T follicular helper cell (primary cell): Measurements from ENCODE around the gene TLE1.
"Not testable (repeated sequence)": the region's sequence is repeated elsewhere in the genome, so short reads cannot be mapped to it uniquely, and the experiment has no call there.

Experiments used
- DNase-seq: peaks from one replicate; pipeline ENCODE4 v3.0.0-alpha.2; 2020; ENCODE audit warnings: low read depth
- total RNA-seq, 2 experiments: gene quantifications; one replicate each; lab custom pipeline; 2026; lab: John Stamatoyannopoulos, UW

The TLE1 gene
- total RNA-seq: 0.78 to 1.7 reads per million in 2 experiments

DNA sequence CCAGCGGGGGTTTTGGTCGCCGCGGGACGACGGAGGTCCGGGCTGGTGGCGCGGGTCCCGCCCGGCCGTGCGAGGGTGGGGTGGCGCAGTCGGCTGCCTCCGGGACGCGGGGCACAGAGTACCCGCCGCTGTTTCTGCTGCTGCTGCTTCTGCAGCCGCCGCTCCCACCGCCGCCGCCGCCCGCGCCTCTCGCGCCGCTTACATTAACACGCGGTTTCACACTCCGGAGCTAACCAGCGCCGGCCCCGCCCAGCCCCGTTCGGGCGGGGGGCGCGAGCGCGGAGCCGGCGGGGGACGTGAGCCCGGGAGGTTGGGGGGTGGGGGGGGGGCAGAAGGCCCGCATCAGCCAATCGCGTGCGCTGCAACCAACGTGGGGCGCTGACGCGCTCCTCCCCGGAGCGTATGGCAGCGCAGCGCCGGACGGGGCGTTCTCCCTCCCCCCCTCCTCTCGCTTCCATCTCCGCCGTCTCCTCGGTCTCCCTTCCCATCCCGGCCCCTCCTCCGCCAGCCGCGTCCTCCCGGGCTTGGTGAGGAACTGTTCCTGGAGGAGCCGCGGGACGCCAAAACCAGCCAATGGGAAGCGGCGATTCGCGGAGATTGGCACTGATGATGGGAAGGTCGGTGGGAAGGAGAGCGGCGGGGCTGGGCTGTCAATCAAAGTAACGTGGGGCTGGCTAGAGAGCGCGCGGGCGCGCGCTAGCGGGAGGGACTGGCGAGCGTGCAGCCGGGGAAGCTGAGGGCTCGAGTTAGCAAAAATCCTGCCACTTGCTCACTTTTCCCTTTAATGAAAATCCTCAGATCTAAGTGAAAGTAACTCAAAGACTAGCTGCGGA is at the start of gene TLE1:
TSS of gene TLE1 (minus strand) at position 205 of the 833 bp plus-strand sequence. CDS start 1,307 bp downstream, outside the sequence.
- DNase-seq: peak; percentile 46

DNA sequence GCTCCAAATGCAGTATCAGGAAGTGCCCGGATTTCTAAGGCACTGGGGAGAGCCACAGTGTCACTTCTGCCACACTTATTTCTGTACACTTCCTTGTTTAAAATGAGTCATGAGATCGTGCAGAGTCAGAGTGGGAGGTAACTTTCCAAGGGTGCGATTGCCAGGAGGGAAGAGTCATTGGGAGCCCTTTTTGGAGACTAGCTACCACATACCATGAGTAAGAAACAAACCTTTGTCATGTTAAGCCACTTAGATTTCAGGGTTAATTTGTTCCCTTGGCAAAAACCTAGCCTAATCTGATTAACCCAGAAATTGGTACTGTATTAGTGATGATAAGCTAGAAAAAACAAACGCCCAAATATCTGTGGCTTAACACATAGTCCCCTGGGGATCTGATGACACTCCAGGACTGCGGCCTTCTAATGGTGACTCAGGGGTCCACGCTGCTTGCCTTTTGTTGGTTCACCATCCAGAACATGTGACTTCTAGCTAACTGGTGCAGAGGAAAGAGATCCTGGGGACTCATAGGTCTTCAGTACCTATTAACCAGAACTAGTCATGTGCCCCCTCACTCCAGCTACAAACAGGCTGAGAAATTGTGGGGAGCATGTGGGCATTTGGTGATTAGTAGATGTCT is 48.6 kb upstream of the TLE1 start:
- no peak for DNase-seq

DNA sequence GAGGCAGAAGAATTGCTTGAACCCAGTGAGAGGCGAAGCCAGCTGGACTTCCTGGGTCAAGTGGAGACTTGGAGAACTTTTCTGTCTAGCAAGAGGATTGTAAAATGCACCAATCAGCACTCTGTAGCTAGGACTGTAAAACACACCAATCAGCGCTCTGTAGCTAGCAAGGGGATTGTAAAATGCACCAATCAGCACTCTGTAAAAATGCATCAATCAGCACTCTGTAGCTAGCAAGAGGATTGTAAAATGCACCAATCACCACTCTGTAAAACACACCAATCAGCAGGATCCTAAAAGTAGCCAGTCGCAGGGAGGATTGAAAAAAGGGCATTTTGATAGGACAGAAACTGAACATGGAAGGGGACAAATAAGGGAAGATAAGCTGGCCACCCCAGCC is 41.2 kb upstream of the TLE1 start:
- DNase-seq: not testable (repeated sequence)

DNA sequence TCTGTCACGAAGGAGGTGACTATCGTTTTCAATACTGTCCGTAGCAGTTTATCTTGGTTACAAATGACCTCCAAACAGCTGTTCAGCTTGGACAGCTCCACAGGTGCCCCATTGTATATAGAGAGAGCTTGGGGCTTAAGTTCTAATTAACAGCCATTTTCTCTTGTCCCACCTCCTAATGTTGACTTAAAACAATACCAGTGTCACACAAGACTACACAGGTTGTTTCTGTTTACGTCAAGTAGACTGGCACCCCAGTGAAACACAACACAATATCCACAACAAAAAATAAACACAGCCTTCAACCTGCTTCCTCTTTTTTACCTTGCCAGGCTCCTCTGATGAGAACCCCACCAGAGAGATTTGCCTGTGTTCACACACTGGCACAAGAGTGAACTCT is 39.8 kb upstream of the TLE1 start:
- no peak for DNase-seq

DNA sequence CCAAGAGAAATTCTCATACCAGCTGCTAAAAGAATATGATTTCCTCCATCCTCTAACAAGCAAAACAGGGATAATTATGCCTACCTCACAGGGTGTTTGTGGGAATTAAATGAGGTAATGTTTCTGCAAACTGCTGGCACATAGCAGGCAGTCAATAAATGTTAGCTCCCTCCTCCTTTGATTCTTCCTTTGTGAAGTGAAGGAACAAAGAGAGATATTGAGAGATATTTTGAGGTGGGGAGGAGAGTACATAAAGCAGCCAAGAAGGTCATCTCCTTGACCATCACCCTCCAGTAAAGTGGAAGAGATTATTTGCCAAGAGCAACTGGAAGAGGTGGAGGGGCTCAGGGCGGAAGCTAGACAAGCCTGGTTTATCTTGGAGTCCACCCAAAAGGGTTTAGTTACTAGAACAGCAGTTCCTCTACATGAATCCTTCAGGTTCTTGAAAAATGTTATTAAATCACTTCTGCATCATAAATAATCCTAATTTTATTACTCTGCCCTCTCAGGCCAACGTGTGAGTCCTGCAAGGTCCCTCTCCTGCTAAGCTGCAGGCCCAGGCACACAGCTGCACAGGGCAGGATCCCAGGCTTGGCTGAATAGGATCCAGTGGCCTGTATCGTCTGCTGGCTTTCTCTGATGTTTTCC is 35.0 kb upstream of the TLE1 start:
- no peak for DNase-seq

DNA sequence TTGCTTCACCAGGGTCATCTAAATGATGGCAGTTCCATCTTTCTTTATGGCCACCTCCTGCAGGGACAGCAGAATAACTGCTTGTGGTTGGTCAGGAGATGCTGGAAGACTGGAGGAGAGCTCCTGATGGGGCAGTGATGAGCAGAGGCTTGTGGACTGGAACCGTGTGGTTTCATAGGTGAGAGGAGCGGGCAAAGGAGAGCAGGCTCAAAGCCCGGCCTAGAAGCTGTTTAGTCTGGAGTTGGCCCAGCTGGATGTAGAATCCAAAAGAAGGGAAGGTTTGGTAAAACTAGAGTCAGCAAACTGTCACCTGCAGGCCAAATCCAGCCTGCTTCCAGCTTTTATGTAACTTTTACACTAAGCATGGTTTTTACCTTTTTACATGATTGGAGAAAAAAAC is 32.9 kb upstream of the TLE1 start:
- DNase-seq: no peak

DNA sequence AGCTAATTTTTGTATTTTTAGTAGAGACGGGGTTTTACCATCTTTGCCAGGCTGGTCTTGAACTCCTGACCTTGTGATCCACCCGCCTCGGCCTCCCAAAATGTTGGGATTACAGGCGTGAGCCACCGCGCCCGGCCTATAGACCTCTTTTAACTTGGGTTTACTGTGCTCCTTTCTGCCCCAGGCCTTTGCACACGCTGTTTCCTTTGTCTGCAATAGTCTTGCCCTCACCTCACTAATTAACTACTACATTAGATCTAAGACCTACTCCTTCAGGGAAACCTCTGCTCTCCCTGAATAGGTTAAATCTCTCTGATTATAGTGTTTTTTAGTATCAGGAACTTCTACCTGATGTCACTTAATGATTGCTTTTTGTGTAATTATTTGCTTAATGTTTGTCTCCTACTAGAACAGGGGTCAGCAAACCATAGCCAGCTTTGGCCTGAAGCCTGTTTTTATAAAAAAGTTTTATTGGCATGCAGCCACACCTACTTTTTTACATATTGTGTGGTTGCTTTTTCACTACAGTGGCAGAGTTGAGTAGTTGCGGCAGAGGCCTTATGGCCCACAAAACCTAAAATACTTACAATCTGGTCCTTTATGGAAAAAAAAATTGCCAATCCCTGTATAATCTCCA is 31.2 kb upstream of the TLE1 start:
- no peak for DNase-seq

DNA sequence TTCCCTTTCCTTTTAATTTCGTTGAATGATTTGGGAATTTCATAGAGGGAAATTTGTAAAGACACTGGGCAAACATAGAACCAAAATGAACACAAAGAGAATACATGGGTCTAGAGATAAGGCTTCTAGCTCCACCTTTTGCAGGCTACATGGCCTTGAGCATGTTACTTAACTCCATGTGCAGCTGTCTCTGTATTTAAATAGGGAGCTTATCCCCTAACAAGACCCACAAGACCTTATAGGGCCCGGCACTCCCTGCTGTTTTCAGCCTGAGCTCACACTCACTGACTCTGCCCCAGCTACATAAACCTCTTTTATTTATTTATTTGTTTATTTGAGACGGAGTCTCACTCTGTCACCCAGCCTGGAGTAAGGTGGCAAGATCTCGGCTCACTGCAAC is 30.6 kb upstream of the TLE1 start:
- DNase-seq: no peak

DNA sequence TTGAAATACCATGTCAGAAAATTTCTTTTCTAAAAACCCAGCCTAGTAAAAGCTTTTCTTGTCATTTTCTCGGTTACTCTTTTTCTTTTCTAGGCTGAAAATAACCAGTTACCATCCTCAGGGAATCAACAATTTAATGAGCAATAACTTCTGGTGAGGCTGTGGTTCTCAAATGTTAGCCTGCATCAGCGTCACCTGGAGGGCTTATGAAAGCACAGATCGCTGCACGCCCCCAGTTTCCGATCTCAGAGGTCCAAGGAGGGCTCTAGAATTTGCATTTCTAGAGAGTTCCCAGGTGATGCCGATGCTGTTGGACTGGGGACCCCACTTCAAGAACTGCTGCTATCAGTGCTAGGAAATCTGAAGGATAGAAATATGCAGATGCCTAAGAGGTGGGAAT is 28.9 kb upstream of the TLE1 start:
- no peak for DNase-seq

DNA sequence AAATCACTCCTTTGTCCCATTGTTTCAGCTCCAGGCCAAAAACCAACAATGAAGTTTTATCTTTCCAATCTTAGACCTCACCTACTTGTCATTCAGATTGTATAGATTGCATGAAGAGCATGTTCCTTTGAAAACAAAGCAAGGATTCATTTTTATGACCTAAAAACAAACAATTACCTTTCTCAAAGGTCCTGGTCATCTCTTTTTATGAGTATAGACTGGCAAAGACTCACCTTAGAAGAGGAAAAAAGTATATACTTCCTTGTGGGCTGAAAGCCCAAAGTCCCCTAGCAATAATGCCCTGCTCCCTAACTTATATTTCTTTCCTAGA is 28.4 kb upstream of the TLE1 start:
- DNase-seq: no peak

DNA sequence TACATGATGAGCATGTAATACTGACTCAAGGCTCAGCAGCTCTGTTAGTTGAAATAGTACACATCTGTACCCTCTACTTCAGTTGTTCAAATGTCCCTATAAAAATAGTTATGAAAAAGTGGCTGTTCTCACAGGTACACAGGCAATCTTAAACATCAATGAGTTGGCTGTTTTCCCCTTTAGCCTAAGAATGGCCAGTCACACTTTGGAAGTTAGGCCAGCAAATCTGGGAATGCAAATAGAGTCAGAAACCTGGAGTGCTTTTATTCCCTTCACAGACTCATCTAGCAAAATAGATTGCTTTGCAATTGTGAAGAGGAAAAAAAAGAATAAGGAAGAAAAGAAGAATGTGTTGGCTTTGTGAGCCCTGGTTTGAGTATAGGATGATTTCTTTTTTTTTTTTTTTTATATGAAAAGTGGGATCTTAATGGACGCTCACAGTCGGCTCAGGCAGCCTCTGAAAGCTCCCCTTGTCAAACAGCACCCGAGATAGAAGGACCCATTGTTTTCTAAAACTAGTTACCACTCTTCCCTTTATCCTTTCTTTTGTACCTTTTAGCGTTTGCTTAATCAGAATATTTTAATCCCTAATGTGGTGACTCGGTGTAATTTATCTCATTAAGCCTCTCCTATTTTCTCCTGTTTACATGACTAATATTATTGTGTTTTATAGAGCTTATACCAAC is 27.9 kb upstream of the TLE1 start:
- no peak for DNase-seq

DNA sequence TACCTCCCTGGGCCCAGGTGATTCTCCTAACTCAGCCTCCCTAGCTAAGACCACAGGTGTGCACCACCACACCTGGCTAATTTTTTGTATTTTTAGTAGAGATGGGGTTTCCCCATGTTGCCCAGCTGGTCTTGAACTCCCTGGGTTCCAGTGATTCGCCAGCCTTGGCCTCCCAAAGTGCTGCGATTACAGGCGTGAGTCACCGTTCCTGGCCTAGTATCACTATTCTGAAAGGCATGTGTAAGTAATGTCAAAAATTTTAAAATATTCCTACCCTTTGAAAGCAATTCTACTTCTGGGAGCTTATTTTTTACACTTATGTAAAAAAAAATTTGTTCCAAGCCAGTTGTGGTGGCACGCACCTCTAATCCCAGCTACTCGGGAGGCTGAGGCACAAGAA is 27.1 kb upstream of the TLE1 start:
- DNase-seq: no peak

DNA sequence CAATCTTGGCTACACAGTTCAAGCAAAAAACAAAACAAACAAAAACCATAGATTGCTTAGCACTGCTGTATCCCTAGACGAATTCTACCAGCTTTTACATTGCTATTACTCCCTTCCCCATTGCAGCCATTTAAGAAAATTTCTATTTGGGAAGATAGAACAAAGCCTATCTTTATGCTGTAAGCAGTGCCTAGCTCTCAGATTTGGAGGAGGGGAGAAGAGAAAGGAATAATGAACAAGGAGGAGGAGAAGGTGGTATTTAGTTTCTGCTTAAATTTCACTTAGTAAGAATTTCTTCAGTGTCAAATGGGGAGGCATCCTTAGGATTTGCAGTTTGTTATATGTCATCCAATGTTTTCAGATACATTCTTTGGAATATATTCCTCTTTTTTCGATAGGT is 16.2 kb upstream of the TLE1 start:
- no peak for DNase-seq

DNA sequence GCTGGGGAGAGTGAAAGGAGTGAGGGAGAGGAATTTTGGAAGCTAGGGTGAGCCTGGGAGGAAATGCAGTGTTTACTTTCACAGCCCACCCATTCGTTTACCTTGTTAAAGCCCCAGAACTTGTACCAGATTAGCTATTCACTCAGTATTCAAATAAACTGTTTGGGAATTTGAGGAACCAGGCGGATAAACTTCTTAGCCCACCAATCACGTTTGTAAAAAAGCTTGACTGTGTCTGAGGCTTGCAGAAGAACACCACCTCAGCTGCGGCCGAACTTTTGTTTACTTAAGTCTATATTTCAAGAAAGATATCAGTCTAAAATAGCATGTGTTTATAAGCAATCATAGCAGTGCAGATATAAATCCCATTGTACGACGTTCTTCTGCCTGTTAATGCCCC is 5.2 kb upstream of the TLE1 start:
- DNase-seq: no peak

DNA sequence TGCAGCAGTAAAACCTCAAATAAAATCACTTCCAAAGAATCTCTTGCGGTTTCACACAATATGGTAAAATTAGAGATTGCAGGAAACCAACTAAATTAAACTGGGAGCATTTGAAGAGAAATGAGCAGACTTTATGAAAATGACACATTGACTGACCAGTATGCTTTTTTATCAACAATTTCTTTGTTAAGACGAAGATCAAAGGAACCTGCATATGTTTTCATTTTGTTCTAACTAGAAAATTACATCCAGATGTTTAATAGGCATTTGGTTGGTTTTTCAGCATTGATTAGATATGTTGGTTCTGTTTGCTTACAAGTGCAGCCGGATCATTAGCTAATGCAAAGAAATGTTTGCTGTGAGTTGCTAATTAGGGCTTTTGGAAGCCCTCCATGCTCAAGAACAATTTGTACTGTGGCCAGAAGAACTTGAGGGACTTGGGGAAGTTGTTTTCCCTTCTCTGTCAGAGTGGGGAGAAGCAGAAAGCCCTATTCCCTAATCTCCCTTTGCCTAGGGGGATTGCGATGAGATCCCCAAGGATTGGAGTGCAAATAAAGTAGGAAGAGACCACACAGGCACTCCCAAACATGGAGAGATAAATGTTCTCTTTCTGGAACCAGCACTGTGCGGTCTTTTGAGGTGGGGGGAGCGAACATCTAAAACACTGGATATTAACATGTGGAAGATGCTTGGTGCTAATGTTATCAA is 4.5 kb upstream of the TLE1 start:
- no peak for DNase-seq

DNA sequence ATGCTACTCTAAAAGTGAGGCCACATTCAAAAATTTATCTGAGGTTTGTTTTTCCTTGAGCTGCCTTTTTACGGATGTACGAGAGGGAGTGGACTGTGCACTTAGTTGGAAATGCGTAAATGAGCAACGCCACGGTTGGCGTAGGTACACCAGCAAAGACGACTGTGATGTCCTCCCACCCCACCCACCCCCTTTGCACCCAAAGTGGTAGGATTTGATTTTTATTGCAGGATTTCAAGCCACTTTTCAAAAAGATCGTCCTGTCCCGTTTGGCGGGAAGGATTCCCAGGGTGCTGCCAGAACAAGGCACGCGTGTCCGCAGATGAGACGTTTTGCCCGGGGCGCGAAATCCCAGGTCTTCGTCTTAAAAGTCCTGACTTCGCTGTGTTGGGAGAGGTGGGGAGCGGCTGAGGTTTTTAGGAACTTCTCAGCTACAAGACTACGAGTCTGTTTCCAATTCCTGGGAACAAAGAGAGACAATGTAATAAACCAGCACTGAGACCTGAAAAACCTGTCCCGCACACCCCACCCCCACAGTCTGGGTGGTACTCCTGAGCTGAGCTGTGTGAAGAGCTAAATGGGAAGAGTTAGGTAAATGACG is 1.0 kb upstream of the TLE1 start:
- DNase-seq: no peak

DNA sequence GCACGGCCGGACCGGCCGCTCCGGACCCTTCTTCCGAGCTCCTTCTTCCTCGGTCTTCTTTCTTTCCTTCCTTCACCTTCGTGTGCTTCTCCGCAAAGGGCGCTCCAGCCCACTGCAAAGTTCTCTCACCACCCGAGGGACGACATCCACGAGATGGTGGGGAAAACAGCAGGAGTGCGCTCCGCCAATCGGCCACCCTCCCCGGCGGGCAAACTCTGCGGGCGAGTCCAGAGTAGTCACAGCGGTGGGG is 329 bp downstream of the TLE1 start:
- not testable (repeated sequence) for DNase-seq

DNA sequence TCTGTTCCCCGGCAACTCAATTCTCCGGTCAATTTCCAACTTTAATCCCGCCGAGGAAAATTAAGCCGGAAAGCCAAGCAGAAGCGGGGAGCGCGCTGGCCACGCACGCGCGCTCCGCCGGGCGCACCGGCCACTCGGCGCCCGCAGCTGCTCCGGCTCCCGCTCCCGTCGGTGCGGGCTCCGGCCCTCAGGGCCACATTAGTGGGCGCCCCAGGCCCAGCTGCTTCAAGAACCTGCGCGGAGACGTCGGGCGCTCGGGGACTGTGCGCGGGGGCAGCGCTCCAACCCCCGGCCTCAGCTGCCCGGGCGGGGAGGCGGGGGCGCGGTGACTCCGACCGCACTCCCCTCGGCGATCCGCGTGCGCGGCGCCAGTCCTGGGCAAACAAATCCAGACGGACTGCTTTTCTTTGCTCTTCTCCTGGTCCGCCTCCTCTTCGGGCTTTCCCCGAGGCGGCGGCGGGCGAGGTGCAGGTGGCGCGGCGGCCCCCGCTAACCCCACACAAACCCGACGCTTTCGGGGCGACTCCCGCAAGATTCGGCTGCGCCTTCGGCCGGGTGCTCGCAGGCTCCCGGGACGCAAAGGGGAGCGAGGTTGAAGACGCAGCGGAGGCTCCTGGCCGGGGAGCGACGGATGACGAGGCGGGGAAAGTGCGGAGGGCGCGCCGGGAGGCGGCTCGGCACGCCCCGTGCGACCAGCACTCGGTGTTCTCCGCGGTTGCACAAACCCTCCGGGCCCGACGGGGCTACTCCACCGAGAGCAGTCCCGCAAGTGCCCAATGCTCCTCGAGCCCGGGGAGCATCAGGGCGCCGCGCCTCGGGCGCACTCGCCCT is 870 bp downstream of the TLE1 start:
- not testable (repeated sequence) for DNase-seq

DNA sequence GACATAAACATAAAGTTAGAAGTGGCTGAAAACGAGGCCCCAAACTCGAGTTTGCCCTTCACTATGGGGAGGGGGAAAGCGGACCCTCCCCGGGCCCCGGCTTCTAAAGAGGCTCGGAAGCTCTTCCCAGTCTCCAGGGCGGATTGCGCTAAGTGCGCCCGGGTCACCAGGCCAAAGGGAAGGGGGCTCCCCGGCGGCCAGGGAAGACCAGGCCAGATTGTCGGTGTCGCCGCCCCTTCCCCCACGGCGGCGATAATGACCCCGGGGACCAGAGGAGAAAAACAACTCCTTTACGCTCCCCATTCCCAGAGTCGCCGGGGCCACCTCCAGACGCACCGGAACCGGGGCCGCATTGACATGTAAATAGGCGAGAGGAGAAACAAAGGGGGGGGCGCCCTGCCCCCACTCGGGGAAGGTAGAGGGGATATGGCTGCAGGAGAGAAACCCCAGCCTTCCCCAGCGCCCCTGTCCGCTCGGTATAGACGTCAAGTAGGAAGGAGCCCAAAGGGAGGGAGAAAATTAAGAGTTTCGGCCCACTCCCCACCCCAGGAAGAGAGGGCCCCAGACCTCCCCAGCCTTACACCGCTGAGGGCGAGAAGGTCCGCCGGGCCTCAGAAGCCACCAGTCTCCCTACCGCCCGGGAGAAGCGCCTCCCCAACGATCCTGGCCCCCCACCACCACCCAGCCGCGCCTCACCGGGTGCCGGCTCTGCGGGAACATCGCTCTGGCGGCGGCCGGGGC is 1.7 kb downstream of the TLE1 start:
- no peak for DNase-seq
